ENCODE results near the gene TLR5.

Gene TLR5

DNA sequence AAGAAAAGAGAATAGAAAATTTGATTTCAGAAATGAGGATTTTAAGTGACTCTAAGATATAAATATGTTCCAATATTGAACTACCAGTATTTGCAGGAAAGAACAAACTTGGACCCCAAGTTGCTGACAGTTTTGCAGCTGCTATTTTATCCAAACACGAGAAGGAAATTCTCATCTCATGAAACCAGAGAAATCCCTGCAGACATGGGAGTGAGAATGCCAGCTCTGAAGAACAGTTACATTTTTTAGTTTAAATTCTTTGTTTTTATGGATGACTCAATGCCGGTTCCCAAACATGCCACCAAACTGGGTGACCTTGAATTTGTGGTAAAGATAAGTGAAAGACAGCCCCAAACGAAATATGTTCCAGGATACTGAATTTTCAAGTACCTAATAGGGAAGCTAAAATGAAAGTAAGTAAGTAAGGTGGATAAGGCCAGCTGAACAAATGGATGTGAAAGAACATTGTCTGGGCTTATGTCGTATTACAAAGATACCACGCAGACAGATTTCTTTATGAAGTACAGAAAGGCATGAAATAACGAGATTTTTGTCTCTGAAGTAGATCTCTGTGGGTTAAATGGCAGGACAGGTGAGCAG is 19.9 kb downstream of the TLR5 start:
- POLR2A ChIA-PET: no interaction called here
- CTCF ChIA-PET: interaction anchor here (1.0 to 8.1 kb wide), 23 partner anchors 9 to 1517 kb away, joined by 3 to 107 read pairs (median 6); partner anchors contain the start of gene FAM177B
- TF ChIP-seq, protein P1, sequence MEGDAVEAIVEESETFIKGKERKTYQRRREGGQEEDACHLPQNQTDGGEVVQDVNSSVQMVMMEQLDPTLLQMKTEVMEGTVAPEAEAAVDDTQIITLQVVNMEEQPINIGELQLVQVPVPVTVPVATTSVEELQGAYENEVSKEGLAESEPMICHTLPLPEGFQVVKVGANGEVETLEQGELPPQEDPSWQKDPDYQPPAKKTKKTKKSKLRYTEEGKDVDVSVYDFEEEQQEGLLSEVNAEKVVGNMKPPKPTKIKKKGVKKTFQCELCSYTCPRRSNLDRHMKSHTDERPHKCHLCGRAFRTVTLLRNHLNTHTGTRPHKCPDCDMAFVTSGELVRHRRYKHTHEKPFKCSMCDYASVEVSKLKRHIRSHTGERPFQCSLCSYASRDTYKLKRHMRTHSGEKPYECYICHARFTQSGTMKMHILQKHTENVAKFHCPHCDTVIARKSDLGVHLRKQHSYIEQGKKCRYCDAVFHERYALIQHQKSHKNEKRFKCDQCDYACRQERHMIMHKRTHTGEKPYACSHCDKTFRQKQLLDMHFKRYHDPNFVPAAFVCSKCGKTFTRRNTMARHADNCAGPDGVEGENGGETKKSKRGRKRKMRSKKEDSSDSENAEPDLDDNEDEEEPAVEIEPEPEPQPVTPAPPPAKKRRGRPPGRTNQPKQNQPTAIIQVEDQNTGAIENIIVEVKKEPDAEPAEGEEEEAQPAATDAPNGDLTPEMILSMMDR (IDR thresholded peaks at IDR 0.05; ENCODE audit: control extremely low read depth, extremely low read depth, low read depth, missing control alignments): no peak
- no peak for DNase-seq (ENCODE audit: extremely low spot score)

DNA sequence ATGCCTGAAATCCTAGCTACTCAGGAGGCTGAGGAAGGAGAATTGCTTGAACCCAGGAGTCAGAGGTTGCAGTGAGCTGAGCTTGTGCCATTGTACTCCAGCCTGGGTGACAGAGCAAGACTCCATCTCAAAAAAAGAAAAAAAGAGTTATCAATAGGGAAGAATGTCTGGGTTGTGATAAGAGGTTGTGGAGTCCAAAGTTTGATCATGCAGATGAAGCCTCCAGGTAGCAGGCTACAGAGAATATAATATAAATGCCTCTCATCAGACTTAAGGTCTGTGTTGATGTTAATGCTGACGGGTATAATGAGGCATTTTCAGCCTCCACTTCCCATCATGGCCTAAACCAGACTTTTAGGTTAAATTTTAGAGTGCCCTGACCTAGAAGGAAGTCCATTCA is 24.6 kb downstream of the TLR5 start:
- ChIA-PET CTCF (interaction anchor here (1.4 kb wide), 1 partner anchor 10 kb away, joined by 3 read pairs; no protein-coding TSS in a partner anchor), POLR2A (no interaction called here)
- no peak for DNase-seq (ENCODE audit: extremely low spot score)
- TF ChIP-seq, protein P1 (IDR thresholded peaks at IDR 0.05; ENCODE audit: control extremely low read depth, extremely low read depth, low read depth, missing control alignments): no peak

DNA sequence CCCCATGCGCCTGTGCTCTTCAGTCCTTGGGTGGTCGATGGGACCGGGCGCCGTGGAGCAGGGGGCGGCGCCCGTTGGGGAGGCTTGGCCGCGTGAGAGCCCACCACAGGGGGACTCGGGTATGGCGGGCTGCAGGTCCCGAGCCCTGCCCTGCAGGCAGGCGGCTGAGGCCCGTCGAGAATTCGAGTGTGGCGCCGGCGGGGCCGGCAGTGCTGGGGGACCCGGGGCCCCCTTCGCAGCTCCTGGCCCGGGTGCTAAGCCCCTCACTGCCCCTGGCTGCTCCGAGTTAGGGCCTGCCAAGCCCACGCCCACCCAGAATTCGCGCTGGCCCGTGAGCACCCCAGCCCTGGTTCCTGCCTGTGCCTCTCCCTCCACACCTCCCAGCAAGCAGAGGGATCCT is 26.1 kb downstream of the TLR5 start:
- DNase-seq (ENCODE audit: extremely low spot score): no peak
- CTCF ChIA-PET: interaction anchor here (0.7 to 2.4 kb wide), 4 partner anchors 11 to 17 kb away, joined by 3 to 11 read pairs (median 6); no protein-coding TSS in a partner anchor
- POLR2A ChIA-PET: no interaction called here
- TF ChIP-seq, protein P1 (IDR thresholded peaks at IDR 0.05; ENCODE audit: control extremely low read depth, extremely low read depth, low read depth, missing control alignments): no peak

DNA sequence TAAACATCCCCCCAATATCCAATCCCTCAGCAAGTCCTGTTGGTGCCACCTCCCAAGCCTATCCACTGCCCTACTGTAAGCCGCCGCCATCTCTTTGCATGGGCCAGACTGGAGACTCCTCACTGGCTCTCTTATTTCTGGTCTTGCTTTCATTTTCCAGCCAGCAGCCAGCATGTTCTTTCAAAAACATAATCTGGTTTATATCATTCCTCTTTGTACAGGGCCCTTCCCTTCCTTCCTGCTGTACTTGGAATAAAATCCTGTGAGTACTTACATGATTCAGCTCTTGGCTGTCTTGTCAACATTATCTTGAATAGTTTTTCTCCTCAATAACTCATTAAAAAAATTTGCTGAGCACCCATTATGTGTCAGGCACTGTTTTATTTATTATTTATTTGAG is 28.2 kb downstream of the TLR5 start:
- POLR2A ChIA-PET: no interaction called here
- no peak for DNase-seq (ENCODE audit: extremely low spot score)
- TF ChIP-seq, protein P1 (IDR thresholded peaks at IDR 0.05; ENCODE audit: control extremely low read depth, extremely low read depth, low read depth, missing control alignments): no peak
- CTCF ChIA-PET: interaction anchor here (2.1 to 3.8 kb wide), 3 partner anchors 9 to 18 kb away, joined by 8 to 34 read pairs (median 16); no protein-coding TSS in a partner anchor

DNA sequence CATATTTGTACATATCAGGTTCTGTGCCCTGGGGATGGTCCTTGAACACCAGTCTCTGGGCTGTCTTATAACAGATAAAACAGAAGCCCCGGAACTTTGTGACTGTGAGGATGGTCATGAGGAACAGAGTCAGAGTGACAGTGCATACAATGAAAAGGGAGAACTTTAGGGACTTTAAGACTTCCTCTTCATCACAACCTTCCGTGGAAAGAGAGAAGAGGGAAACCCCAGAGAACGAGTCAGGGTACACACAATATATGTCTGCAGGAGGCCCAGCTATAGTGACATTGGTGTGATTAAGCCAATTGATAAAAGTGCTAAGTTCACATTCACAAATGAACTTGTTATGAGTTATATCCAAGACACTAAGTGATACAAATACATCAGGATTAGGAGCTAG is 32.1 kb downstream of the TLR5 start:
- TF ChIP-seq, protein P1 (IDR thresholded peaks at IDR 0.05; ENCODE audit: control extremely low read depth, extremely low read depth, low read depth, missing control alignments): no peak
- DNase-seq (ENCODE audit: extremely low spot score): no peak
- CTCF ChIA-PET: interaction anchor here (1.0 to 3.8 kb wide), 4 partner anchors 13 to 22 kb away, joined by 3 to 16 read pairs (median 8); no protein-coding TSS in a partner anchor
- POLR2A ChIA-PET: no interaction called here

DNA sequence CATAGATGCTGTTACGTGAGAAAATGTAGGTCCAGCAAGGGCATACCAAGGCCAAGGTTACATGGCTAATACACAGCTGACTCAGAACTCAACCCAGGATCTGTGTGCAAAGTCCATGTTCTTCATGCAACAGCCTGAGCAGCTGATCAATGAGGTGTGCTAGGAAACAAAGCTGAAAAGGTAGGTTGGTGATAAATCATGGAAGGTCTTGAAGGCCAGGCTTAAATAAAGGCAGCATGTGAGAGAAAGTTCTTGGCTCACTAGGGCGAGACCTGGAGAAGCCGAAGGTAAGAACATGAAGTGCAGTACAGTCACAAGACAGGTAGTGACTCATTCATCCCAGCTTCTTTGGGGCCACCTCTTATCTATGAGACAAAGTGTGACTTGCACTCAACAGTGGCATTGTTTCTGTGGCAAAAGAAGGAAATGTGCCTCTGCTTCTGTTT is 33.4 kb downstream of the TLR5 start:
- no peak for DNase-seq (ENCODE audit: extremely low spot score)
- TF ChIP-seq, protein P1 (IDR thresholded peaks at IDR 0.05; ENCODE audit: control extremely low read depth, extremely low read depth, low read depth, missing control alignments): no peak
- POLR2A ChIA-PET: no interaction called here
- CTCF ChIA-PET: interaction anchor here (0.9 to 1.5 kb wide), 3 partner anchors 13 to 24 kb away, joined by 3 to 6 read pairs (median 5); no protein-coding TSS in a partner anchor

Data from GM10248 (cell line).